Pancreas (tissue), 10 donors: ENCODE measurements around the gene DRAP1. TPM values are rescaled to one million over a fixed set of nuclear protein-coding genes. Genes with fewer than 3 reads are reported as not detected.

Experiments used
- ATAC-seq, 4 donors: fragments of 200-7000 bp; cut with Tn5 transposase; one replicate each; pipeline versions ENCODE4 v1.8.0 to v1.9.1; 2020; ENCODE audit warnings: mild to moderate bottlenecking in 4 of 4, moderate library complexity in 4 of 4
- DNase-seq, 6 donors: peaks; one replicate each; pipeline ENCODE4 v3.0.0-alpha.2; 2020
- FAIRE-seq: peaks from 2 replicates; lab custom pipeline; 2012; peaks lifted over from hg19 to GRCh38; lab: Jason Lieb, UNC
- H3K27ac ChIP-seq, 4 donors: fragments of 200-600 bp; sonication (generic); 1 replicate in 3 of 4; 2 replicates in 1 of 4; pipeline versions ENCODE4 v1.5.0 to v1.8.0; 2020
- H3K27me3 ChIP-seq, 4 donors: fragments of 200-600 bp; one replicate each; pipeline ENCODE4 v1.8.0; 2021
- H3K36me3 ChIP-seq, 3 donors: fragments of 200-600 bp; sonication (generic) in 1 of 3; one replicate each; pipeline versions ENCODE4 v1.5.0 to v1.8.0; 2020 to 2021
- H3K4me1 ChIP-seq, 3 donors: fragments of 200-600 bp; one replicate each; pipeline ENCODE4 v1.8.0; 2021
- H3K4me3 ChIP-seq, 4 donors: fragments of 200-600 bp; sonication (generic) in 2 of 4; one replicate each; pipeline versions ENCODE4 v1.5.0 to v1.8.0; 2020 to 2021
- H3K9me3 ChIP-seq, 4 donors: fragments of 200-600 bp; one replicate each; pipeline ENCODE4 v1.8.0; 2021
- WGBS, 2 donors: extraction: QIAGEN DNeasy Blood & Tissue Kit; methylation state at CpG; one replicate each; pipeline ENCODE4 v1.1.7; 2013; 5-methylcytosine and 5-hydroxymethylcytosine counted together
- intact Hi-C, 3 donors: fragments of 100-400 bp; cut with DNase I; formaldehyde crosslinking; loops; one replicate each; pipeline versions ENCODE4 v1.11.1 to v1.14.2; 2022
- polyA plus RNA-seq, 2 donors: library from polyadenylated mRNA; stranded (reverse); fragments of 200-250 nt; gene quantifications; one replicate each; pipeline ENCODE4 v1.2.3, GENCODE V29; 2013
- total RNA-seq, 6 donors: library from RNA; stranded (reverse); fragmentation: NEBNext Ultra II Directional in 4 of 6; extraction: Animal tissue kit (Norgen Biotek cat#: 25700) in 4 of 6; gene quantifications; one replicate each; pipeline versions ENCODE4 v1.2.1 to v1.2.4, GENCODE V29; 2021 to 2023
- TF ChIP-seq, protein P1 (sequence below), 4 donors: fragments of 200-600 bp; sonication (generic) in 3 of 4; IDR thresholded peaks; one replicate each; pipeline versions ENCODE4 v1.5.0 to v1.8.0; 2021; ENCODE audit warnings: antibody characterized with exemption in 4 of 4
- donor health status: healthy with polysubstance abuse.
- donor health status: DM: no; HTN: no; CAD: no; lungs with moderate emphysema.
- donor health status: DM: no; HTN: no; CAD: no.
- donor health status: control.
- donor health status: control.
- donor health status: Bipolar disorder and iron deficiency.
- donor health status: DM: yes; HTN: yes; CAD: no.
- donor health status: DM: no; HTN: no; CAD: no.
- donor health status: DM: no; HTN: no; CAD: no.
- donor health status: DM: yes; HTN: yes; CAD: no.

Gene DRAP1
- total and polyA plus RNA-seq, 8 donors = 20.4 to 58.8 (median 27.2) TPM

DNA sequence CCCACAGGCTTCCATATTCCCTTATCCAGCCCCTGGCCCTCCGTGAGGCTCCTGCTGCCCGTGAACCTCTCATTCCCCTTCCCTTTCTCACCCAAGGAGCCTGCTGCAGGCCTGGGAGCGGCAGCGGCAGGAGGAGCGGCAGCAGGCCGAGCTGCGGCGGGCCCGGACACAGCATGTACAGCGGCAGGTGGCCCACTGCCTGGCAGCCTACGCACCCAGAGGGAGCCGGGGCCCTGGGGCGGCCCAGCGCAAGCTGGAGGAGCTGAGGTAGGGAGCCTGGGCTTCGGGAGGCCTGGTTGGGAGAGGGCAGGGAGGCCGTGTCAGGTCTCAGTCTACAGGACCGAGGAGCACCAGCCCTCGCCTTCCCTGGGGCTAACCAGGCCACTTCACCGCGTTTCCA, 34.2 kb downstream of the DRAP1 start:
- TF ChIP-seq, protein P1, sequence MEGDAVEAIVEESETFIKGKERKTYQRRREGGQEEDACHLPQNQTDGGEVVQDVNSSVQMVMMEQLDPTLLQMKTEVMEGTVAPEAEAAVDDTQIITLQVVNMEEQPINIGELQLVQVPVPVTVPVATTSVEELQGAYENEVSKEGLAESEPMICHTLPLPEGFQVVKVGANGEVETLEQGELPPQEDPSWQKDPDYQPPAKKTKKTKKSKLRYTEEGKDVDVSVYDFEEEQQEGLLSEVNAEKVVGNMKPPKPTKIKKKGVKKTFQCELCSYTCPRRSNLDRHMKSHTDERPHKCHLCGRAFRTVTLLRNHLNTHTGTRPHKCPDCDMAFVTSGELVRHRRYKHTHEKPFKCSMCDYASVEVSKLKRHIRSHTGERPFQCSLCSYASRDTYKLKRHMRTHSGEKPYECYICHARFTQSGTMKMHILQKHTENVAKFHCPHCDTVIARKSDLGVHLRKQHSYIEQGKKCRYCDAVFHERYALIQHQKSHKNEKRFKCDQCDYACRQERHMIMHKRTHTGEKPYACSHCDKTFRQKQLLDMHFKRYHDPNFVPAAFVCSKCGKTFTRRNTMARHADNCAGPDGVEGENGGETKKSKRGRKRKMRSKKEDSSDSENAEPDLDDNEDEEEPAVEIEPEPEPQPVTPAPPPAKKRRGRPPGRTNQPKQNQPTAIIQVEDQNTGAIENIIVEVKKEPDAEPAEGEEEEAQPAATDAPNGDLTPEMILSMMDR (IDR thresholded peaks at IDR 0.05) = no peak
- WGBS, 2 donors = 81 to 92% methylated on average over 20 of the region's 20 CpGs
- DNase-seq = no peak
- Histone ChIP-seq H3K36me3 (no peaks in the 10 kb centered on the region), H3K4me1 (no peaks in the 10 kb centered on the region), H3K27ac (no peak overlapping the region), H3K4me3 (no peak overlapping the region), H3K9me3 (no peaks in the 10 kb centered on the region), H3K27me3 (no peaks in the 10 kb centered on the region)
- intact Hi-C loops = no loop called here
- ATAC-seq = no peak
- no peak for FAIRE-seq

DNA sequence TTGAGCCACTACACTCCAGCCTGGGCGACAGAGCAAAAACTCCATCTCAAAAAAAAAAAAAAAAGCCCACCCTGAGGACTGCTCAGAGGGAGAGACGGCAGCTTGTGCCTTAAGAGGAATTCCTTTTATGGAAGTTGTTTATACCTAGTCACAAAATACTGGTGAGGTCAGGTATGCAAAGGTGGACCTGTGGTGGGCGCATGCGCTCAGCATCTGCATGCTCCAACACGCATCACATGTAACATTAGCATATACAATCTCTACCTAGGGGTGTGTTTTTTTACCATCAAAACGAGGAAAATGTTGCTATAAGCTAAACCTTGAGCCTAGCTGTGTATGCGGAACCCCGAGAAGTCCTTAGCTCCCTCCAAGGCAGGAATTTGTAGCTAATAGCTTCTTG, 35.5 kb downstream of the DRAP1 start:
- FAIRE-seq = no peak
- no peaks in the 10 kb centered on the region for H3K27me3 ChIP-seq
- H3K9me3 ChIP-seq = no peaks in the 10 kb centered on the region
- TF ChIP-seq, protein P1 (IDR thresholded peaks at IDR 0.05) = no peak
- no peaks in the 10 kb centered on the region for H3K4me1 ChIP-seq
- H3K36me3 ChIP-seq = no peaks in the 10 kb centered on the region
- H3K4me3 ChIP-seq = no peak overlapping the region
- WGBS, 2 donors = 66 to 69% methylated on average over 8 of the region's 8 CpGs
- DNase-seq = no peak
- ATAC-seq = no peak
- H3K27ac ChIP-seq = no peak overlapping the region
- intact Hi-C loops = no loop called here

DNA sequence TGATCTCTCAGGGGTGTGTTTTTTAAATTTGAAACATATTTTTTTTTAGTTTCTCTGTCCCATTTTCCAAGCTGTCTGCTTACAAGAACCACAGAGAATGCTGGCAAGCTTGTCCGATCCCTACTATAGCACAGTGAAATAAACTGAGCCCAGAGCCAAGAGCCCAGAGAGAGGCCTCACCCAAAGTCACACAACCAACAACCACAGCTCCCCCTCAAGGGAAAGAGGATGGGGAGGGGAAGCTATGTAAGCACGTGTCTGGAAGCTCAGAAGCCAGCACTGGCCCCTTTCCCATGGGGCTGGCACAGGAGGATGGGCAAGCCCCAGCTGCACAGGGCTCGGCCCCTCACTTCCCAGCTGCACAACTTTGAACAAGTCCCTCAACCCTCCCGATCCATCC, 39.1 kb downstream of the DRAP1 start:
- TF ChIP-seq, protein P1 (IDR thresholded peaks at IDR 0.05) = no peak
- no peak for FAIRE-seq
- Histone ChIP-seq H3K4me1 (peaks cover 9 to 13% (median 10%) of the 10 kb centered on the region in 3 donors), H3K9me3 (no peaks in the 10 kb centered on the region), H3K36me3 (no peaks in the 10 kb centered on the region), H3K27me3 (no peaks in the 10 kb centered on the region), H3K27ac (no peak overlapping the region), H3K4me3 (no peak overlapping the region)
- 48 to 54% methylated on average over 4 of the region's 4 CpGs for WGBS, 2 donors
- DNase-seq = no peak
- no peak for ATAC-seq
- intact Hi-C loops = no loop called here

DNA sequence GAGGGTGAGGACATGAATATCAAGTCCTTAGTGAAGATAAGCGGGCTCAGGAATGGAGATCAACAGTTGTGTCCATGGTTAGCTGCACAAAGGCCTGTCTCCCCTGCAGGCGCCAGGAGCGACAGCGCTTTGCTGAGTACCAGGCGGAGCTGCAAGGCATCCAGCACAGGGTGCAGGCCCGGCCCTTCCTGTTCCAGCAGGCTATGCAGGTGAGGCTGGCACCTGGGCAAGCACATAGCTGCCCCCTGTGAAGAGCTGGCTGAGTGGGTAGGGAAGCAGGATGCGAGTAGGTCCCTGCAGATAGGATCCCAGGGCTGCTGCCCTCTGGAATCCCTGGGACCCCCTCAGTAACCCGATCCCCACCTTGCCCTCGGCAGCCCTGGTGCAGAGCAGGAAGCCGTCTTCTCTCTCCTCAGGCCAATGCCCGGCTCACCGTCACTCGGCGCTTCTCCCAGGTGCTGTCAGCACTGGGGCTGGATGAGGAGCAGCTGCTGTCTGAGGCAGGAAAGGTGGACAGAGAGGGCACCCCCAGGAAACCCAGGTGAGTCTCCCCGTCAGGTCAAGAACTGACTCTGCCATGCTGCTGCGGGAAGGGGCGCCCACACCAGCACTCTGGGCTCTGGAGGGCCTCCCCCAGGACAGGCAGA, 39.7 kb downstream of the DRAP1 start:
- Histone ChIP-seq H3K27ac (no peak overlapping the region), H3K4me1 (peaks cover 9 to 19% (median 14%) of the 10 kb centered on the region in 3 donors), H3K36me3 (no peaks in the 10 kb centered on the region), H3K27me3 (no peaks in the 10 kb centered on the region), H3K4me3 (no peak overlapping the region), H3K9me3 (no peaks in the 10 kb centered on the region)
- DNase-seq (no peak), FAIRE-seq (no peak), ATAC-seq (no peak)
- TF ChIP-seq, protein P1 (IDR thresholded peaks at IDR 0.05) = no peak
- 62 to 71% methylated on average over 17 of the region's 17 CpGs for WGBS, 2 donors
- intact Hi-C loops = no loop called here

DNA sequence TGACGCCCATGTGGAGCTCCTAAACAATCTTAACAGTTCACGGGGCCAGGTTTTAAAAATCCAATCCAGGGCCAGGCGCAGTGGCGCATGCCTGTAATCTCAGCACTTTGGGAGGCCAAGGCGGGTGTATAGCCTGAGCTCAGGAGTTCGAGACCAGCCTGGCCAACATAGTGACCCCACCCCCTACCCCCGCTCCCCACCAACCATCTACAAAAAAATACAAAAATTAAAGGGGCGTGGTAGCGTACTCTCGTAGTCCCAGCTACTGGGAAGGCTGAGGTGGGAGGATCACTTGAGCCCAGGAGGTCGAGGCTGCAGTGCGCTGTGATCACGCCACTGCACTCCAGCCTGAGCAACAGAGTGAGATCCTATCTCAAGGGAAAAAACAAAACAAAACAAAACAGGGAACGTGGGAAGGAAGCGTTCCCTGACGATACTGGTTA, 41.6 kb downstream of the DRAP1 start:
- peak in 3 of 4 donors; percentile 2 to 19 (median 6) for ATAC-seq
- Histone ChIP-seq H3K27ac (peak overlapping the region; percentile 68 to 88 (median 82)), H3K4me3 (peak overlapping the region; percentile 92 to 99 (median 96)), H3K27me3 (no peaks in the 10 kb centered on the region), H3K4me1 (peaks cover 9 to 21% (median 14%) of the 10 kb centered on the region in 3 donors), H3K9me3 (no peaks in the 10 kb centered on the region), H3K36me3 (peaks cover 5 to 17% (median 12%) of the 10 kb centered on the region in 3 donors)
- no peak for DNase-seq
- 44 to 46% methylated on average over 16 of the region's 16 CpGs for WGBS, 2 donors
- intact Hi-C loops = no loop called here
- TF ChIP-seq, protein P1 (IDR thresholded peaks at IDR 0.05) = no peak
- FAIRE-seq = no peak
